ENCODE measurements around the gene IRAK3.

GRCh38 chr12:66240096-66240820 is 51.2 kb downstream of the IRAK3 start:
- TF ChIP-seq CTCF (IDR thresholded peaks at IDR 0.05) (no peak), POLR2A (IDR thresholded peaks at IDR 0.05) (no peak)

Measured in Peyer's patch (tissue), 4 donors.